ENCODE results near the gene DCLRE1C. TPM values are rescaled to one million over a fixed set of nuclear protein-coding genes. Genes with fewer than 3 reads are reported as not detected.

The DCLRE1C gene
- 7.1 and 7.8 TPM in 2 replicates for total RNA-seq (2014; rRNA removed; shearing (Covaris generic))

DNA sequence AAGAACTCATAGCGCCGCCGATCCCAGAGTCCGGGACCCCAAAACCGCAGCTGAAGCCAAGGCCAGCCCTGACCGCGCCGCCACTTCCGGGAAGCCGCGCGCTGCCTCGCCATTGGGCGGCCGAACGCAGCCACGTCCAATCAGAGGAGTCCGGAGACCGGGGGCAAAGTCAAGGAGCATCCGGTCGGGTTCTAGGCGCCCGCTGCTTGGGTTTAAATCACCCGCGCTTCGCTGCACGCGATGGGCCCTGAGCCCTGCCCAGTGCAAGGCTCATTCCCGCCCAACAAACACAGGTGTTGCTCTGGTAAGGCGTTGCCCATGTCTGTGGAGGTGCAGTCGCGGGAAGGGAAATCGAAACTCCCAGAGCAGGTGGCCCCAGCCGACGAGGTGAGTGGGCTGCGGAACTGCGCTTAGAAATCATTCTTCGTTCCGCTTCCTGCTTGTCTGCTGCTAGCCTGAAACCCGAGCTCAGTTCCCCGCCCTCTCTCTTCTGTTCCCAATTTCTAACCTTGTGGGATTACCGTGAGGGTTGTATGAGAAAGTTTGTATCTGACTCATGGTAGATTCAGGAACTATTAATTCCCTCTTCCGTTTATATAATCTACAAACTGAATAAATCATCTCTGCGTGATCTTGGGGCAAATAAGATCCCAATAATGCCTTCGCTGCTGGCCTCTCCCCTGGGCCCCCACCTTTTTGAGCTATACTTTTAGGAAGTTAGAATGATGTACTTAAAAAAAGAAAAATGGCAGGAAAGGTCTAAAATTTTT is at the start of gene DCLRE1C:
TSS of gene DCLRE1C (minus strand) at position 96 of the 770 bp plus-strand sequence. CDS start at position 10, 86 bp downstream.

DNA sequence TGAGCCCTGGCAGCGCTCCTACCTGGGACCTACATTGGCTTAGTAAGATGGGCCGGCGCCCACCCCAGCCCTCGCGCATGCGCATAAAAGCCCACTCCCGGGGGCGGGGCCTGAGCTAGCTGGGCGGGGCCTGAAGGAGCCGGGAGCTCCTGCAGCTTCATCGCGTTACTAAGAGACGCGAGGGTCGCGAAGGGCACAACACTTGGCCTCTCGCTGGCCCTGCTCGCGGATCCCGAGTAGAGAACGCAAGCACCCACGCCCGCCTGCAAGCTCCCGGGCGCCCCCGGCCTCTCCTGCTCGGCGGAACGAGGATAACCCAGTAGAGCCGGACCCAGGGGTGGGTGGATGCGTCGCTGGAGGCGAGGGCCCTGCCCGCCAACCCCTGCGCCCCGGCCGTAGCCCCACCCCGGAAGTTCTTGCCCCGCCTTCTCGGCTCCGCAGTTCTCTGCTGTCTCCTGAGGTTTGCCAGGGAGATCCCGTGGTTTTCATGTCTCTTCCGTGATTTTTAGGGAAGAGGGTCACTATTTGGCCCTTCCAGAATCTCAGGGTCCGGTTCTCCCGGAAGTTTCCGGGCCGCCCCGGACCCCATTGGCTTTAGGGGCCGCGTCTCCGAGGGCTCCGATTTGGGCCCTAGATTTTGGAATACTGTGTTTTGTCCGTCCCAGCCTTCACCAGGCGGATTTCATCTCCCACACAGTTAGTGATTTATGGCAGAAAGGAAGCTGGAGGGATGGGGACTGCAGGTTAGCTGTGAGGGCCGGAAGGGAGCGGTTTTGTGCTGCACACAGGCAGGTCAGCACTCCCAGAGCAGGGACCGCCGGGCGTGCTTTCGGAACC is 5.5 kb upstream of the DCLRE1C start, which contains the start of gene MEIG1:
TSS of gene MEIG1 (plus strand) at position 168 of the 837 bp plus-strand sequence. CDS start 7,081 bp downstream, outside the sequence.

DNA sequence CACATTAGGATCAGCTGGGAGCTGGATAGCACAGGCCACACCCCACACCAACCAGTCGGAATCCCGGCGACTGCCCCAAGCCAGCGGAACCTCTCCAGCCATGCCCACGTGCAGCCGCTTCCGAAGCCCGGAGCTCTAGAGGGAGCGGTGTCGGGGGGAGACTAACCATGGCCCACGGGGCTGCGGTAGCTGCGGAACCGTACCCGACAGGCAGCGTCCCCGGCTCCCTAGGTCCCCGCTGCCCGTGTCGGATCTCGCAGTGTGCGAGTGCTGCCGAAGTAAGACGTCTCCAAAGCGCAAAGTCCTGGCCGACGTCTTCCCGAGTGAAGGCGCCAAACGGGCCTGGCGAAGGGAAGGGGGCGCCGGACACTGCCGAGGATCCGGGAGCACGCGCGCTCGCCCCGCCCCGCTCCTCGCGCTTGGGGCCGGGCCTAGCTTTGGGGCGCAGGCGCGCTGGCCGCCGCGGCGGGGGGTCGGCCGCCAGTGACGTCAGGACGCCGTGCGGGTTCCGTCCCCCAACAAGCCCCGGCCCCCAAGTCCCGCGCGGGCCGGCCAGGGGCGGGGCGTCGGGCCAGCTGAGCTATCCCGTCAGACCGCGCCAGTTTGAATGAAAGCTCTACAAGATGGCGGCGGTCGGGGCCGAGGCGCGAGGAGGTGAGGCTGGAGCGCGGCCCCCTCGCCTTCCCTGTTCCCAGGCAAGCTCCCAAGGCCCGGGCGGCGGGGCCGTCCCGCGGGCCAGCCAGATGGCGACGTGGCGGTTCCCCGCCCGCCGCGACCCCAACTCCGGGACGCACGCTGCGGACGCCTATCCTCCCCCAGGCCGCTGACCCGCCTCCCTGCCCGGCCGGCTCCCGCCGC is 75.4 kb downstream of the DCLRE1C start, which contains the start of gene SUV39H2:
TSS of gene SUV39H2 (plus strand) at position 601 of the 858 bp plus-strand sequence. CDS start at position 624, 23 bp downstream.

Other genes starting within 250 kb of the DCLRE1C start
- gene FAM107B, start 179.2 kb downstream of the DCLRE1C start, total RNA-seq (2014; rRNA removed; shearing (Covaris generic)), result 9.2 and 15.7 TPM in 2 replicates
- gene CDNF, start 116.1 kb downstream of the DCLRE1C start, total RNA-seq (2014; rRNA removed; shearing (Covaris generic)), result 1.2 and 4.4 TPM in 2 replicates
- 18.5 and 22.3 TPM in 2 replicates for gene HSPA14, start 115.8 kb downstream of the DCLRE1C start, total RNA-seq (2014; rRNA removed; shearing (Covaris generic))
- gene MSANTD7, start 115.8 kb downstream of the DCLRE1C start, total RNA-seq (2014; rRNA removed; shearing (Covaris generic)), result 14.3 and 14.4 TPM in 2 replicates
- 15.4 and 16.6 TPM in 2 replicates for gene SUV39H2, start 75.2 kb downstream of the DCLRE1C start, total RNA-seq (2014; rRNA removed; shearing (Covaris generic))
- gene MEIG1, start 5.3 kb upstream of the DCLRE1C start, total RNA-seq (2014; rRNA removed; shearing (Covaris generic)), result 0.66 and 0.72 TPM in 2 replicates
- not detected in 2 replicates for gene OLAH, start 89.8 kb upstream of the DCLRE1C start, total RNA-seq (2014; rRNA removed; shearing (Covaris generic))
- 4.9 and 5.7 TPM in 2 replicates for gene ACBD7, start 134.7 kb upstream of the DCLRE1C start, total RNA-seq (2014; rRNA removed; shearing (Covaris generic))
- 13.9 and 14.0 TPM in 2 replicates for gene RPP38, start 143.3 kb upstream of the DCLRE1C start, total RNA-seq (2014; rRNA removed; shearing (Covaris generic))
- gene NMT2, start 214.6 kb upstream of the DCLRE1C start, total RNA-seq (2014; rRNA removed; shearing (Covaris generic)), result 13.4 and 18.6 TPM in 2 replicates